ENCODE results near the gene PRSS50. TPM values are rescaled to one million over a fixed set of nuclear protein-coding genes. Genes with fewer than 3 reads are reported as not detected.
A peak's percentile ranks its signal among the peaks of the same experiment; 100 is the strongest.
"Not testable (repeated sequence)": the region's sequence is repeated elsewhere in the genome, so short reads cannot be mapped to it uniquely, and the experiment has no call there.

The PRSS50 gene
- total RNA-seq, 1 experiment from 2014 or later, result not detected

GRCh38 chr3:46708401-46709156, 9.1 kb downstream of the PRSS50 start:
- no peak for DNase-seq (ENCODE audit: low read depth)

GRCh38 chr3:46707601-46708011, 10.1 kb downstream of the PRSS50 start:
- DNase-seq (ENCODE audit: low read depth), result no peak

GRCh38 chr3:46706771-46707582, 10.7 kb downstream of the PRSS50 start:
- DNase-seq (ENCODE audit: low read depth), result no peak

GRCh38 chr3:46705751-46706552, 11.7 kb downstream of the PRSS50 start:
- peak; percentile 76 for DNase-seq (ENCODE audit: low read depth)

GRCh38 chr3:46705022-46705530, 12.6 kb downstream of the PRSS50 start:
- DNase-seq (ENCODE audit: low read depth), result peak; percentile 64

- DNase-seq (ENCODE audit: low read depth), result not testable (repeated sequence)
These were observed 13.3 kb downstream of the PRSS50 start for GRCh38 chr3:46704346-46704745.

- DNase-seq (ENCODE audit: low read depth), result no peak
These were observed 14.6 kb downstream of the PRSS50 start for GRCh38 chr3:46703013-46703520.

- DNase-seq (ENCODE audit: low read depth), result no peak
These were observed 15.2 kb downstream of the PRSS50 start for GRCh38 chr3:46702246-46703012.

GRCh38 chr3:46701181-46701939, 16.3 kb downstream of the PRSS50 start, which contains the start of gene TMIE:
TSS of gene TMIE (plus strand) at chr3:46701392. CDS start at chr3:46701488, 96 bp downstream.
- no peak for DNase-seq (ENCODE audit: low read depth)

- no peak for DNase-seq (ENCODE audit: low read depth)
These were observed 16.9 kb downstream of the PRSS50 start for GRCh38 chr3:46700772-46701171.

- DNase-seq (ENCODE audit: low read depth), result no peak
These were observed 17.8 kb downstream of the PRSS50 start for GRCh38 chr3:46699676-46700523.

- DNase-seq (ENCODE audit: low read depth), result no peak
These were observed 21.4 kb downstream of the PRSS50 start for GRCh38 chr3:46695962-46696894.

- DNase-seq (ENCODE audit: low read depth), result no peak
These were observed 22.3 kb downstream of the PRSS50 start for GRCh38 chr3:46695177-46695961.

GRCh38 chr3:46694520-46694919, 23.1 kb downstream of the PRSS50 start:
- no peak for DNase-seq (ENCODE audit: low read depth)

GRCh38 chr3:46693892-46694226, 23.8 kb downstream of the PRSS50 start:
- no peak for DNase-seq (ENCODE audit: low read depth)

GRCh38 chr3:46693038-46693891, 24.4 kb downstream of the PRSS50 start, which contains the start of gene ALS2CL:
TSS of gene ALS2CL (minus strand) at chr3:46693679. CDS start at chr3:46689440, 4,239 bp downstream.
- peak; percentile 47 for DNase-seq (ENCODE audit: low read depth)

All from Daoy (cell line).